GM18508 (cell line): ENCODE data around the gene DMAC2.
"Not testable (repeated sequence)": the region's sequence is repeated elsewhere in the genome, so short reads cannot be mapped to it uniquely, and the experiment has no call there.

Experiments used
- ATAC-seq: cut with Tn5 transposase; IDR thresholded peaks from one replicate; pipeline ENCODE4 v1.9.1; 2021; ENCODE audit warnings: moderate number of reproducible peaks; ENCODE audit not compliant: insufficient read depth, unreplicated experiment

Gene DMAC2

GRCh38 chr19:41443813-41444455 lies 4.2 kb upstream of the DMAC2 start:
- ATAC-seq = no peak

- no peak for ATAC-seq
Measured at GRCh38 chr19:41442473-41443355, 3.0 kb upstream of the DMAC2 start, which contains the start of gene ERICH4. ERICH4 (plus strand) TSS chr19:41443156; CDS start chr19:41443170, 14 bp downstream.

- ATAC-seq = no peak
Measured at GRCh38 chr19:41441321-41441945, 1.7 kb upstream of the DMAC2 start.

GRCh38 chr19:41437944-41438574 lies 1.7 kb downstream of the DMAC2 start:
- no peak for ATAC-seq

- ATAC-seq = no peak
Measured at GRCh38 chr19:41436674-41436951, 3.1 kb downstream of the DMAC2 start.

GRCh38 chr19:41435936-41436673 lies 3.6 kb downstream of the DMAC2 start:
- ATAC-seq = no peak

GRCh38 chr19:41435376-41435775 lies 4.3 kb downstream of the DMAC2 start:
- not testable (repeated sequence) for ATAC-seq

GRCh38 chr19:41434450-41434849 lies 5.3 kb downstream of the DMAC2 start:
- ATAC-seq = no peak

GRCh38 chr19:41433171-41433570 lies 6.5 kb downstream of the DMAC2 start:
- no peak for ATAC-seq

- ATAC-seq = no peak
Measured at GRCh38 chr19:41431426-41432386, 8.0 kb downstream of the DMAC2 start.

- ATAC-seq = no peak
Measured at GRCh38 chr19:41430922-41431321, 8.8 kb downstream of the DMAC2 start.

GRCh38 chr19:41428481-41428859 lies 11.2 kb downstream of the DMAC2 start:
- no peak for ATAC-seq

- ATAC-seq = no peak
Measured at GRCh38 chr19:41427647-41428480, 11.8 kb downstream of the DMAC2 start.

GRCh38 chr19:41426952-41427646 lies 12.6 kb downstream of the DMAC2 start, which contains the start of gene B3GNT8:
B3GNT8 (minus strand) TSS chr19:41427374; CDS start chr19:41426778, 596 bp downstream.
- no peak for ATAC-seq

GRCh38 chr19:41426116-41426841 lies 13.4 kb downstream of the DMAC2 start:
- no peak for ATAC-seq

GRCh38 chr19:41425174-41426115 lies 14.3 kb downstream of the DMAC2 start:
- no peak for ATAC-seq
